ENCODE measurements around the gene MIEF2.
"Not testable (repeated sequence)": the region's sequence is repeated elsewhere in the genome, so short reads cannot be mapped to it uniquely, and the experiment has no call there.

GRCh38 chr17:18298061-18298460 lies 37.6 kb downstream of the MIEF2 start:
- TF ChIP-seq, protein P1, sequence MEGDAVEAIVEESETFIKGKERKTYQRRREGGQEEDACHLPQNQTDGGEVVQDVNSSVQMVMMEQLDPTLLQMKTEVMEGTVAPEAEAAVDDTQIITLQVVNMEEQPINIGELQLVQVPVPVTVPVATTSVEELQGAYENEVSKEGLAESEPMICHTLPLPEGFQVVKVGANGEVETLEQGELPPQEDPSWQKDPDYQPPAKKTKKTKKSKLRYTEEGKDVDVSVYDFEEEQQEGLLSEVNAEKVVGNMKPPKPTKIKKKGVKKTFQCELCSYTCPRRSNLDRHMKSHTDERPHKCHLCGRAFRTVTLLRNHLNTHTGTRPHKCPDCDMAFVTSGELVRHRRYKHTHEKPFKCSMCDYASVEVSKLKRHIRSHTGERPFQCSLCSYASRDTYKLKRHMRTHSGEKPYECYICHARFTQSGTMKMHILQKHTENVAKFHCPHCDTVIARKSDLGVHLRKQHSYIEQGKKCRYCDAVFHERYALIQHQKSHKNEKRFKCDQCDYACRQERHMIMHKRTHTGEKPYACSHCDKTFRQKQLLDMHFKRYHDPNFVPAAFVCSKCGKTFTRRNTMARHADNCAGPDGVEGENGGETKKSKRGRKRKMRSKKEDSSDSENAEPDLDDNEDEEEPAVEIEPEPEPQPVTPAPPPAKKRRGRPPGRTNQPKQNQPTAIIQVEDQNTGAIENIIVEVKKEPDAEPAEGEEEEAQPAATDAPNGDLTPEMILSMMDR (IDR thresholded peaks at IDR 0.05): not testable (repeated sequence)
- not testable (repeated sequence) for TF ChIP-seq ZFX (IDR thresholded peaks at IDR 0.05; ENCODE audit: borderline replicate concordance)
